Smooth muscle cell (in vitro differentiated cells): ENCODE results near the gene ZNF334. TPM values are rescaled to one million over a fixed set of nuclear protein-coding genes. Genes with fewer than 3 reads are reported as not detected.

ENCODE experiments used
- DNase-seq: peaks from one replicate; lab custom pipeline; 2025; ENCODE audit not compliant: unreplicated experiment; lab: John Stamatoyannopoulos, UW
- H2AFZ ChIP-seq: fragments of 200-600 bp; sonication (generic); 2 replicates; pipeline ENCODE4 v1.6.0; 2016; ENCODE audit warnings: antibody characterized with exemption, low read depth, mild to moderate bottlenecking
- H3F3A ChIP-seq: fragments of 200-600 bp; sonication (generic); 2 replicates; pipeline ENCODE4 v1.6.0; 2017; ENCODE audit warnings: antibody characterized with exemption, low read depth
- H3K27ac ChIP-seq: fragments of 200-600 bp; sonication (generic); 2 replicates; pipeline ENCODE4 v1.5.1; 2016; ENCODE audit warnings: low read depth, mild to moderate bottlenecking
- H3K27me3 ChIP-seq: fragments of 200-600 bp; sonication (generic); 2 replicates; pipeline ENCODE4 v1.6.1; 2016; ENCODE audit warnings: low read depth, mild to moderate bottlenecking
- H3K36me3 ChIP-seq: fragments of 200-600 bp; sonication (generic); 2 replicates; pipeline ENCODE4 v1.5.1; 2016; ENCODE audit warnings: low read depth
- H3K4me1 ChIP-seq: fragments of 200-600 bp; sonication (generic); 2 replicates; pipeline ENCODE4 v1.5.1; 2016; ENCODE audit warnings: low read depth
- H3K4me2 ChIP-seq: fragments of 200-600 bp; sonication (generic); 2 replicates; pipeline ENCODE4 v1.6.0; 2016; ENCODE audit warnings: mild to moderate bottlenecking
- H3K4me3 ChIP-seq: fragments of 200-600 bp; sonication (generic); 2 replicates; pipeline ENCODE4 v1.5.1; 2016; ENCODE audit warnings: mild to moderate bottlenecking
- H3K79me2 ChIP-seq: fragments of 200-600 bp; sonication (generic); 2 replicates; pipeline ENCODE4 v1.6.0; 2016; ENCODE audit warnings: low read depth, mild to moderate bottlenecking
- H3K9ac ChIP-seq: fragments of 200-600 bp; sonication (generic); 2 replicates; pipeline ENCODE4 v1.6.0; 2016; ENCODE audit warnings: low read depth
- H3K9me3 ChIP-seq: fragments of 200-600 bp; sonication (generic); replicated peaks from 2 replicates; pipeline ENCODE4 v1.5.1; 2016; ENCODE audit warnings: low read depth
- H4K20me1 ChIP-seq: fragments of 200-600 bp; sonication (generic); 2 replicates; pipeline ENCODE4 v1.6.0; 2016; ENCODE audit warnings: low read depth
- CTCF ChIP-seq: fragments of 200-600 bp; sonication (generic); IDR thresholded peaks from 2 replicates; pipeline ENCODE4 v1.5.1; 2017; ENCODE audit warnings: borderline replicate concordance, mild to moderate bottlenecking, antibody characterized with exemption; ENCODE audit not compliant: insufficient read depth, poor library complexity, severe bottlenecking
- WGBS: methylation state at CpG from one replicate; pipeline ENCODE4 v1.1.7; 2016; ENCODE audit warnings: low lambda C conversion rate; 5-methylcytosine and 5-hydroxymethylcytosine counted together
- polyA plus RNA-seq: library from polyadenylated mRNA; unstranded; fragments of >200 nt; fragmentation: Nextera tagmentation; extraction: Ambion mirVana; gene quantifications from 2 replicates; pipeline ENCODE4 v1.2.1, GENCODE V29; 2016
- total RNA-seq: library from RNA; depleted of rRNA; stranded (reverse); fragments of >200 nt; gene quantifications from 2 replicates; pipeline ENCODE4 v1.2.3, GENCODE V29; 2014

The ZNF334 gene
- total and polyA plus RNA-seq, 2 experiments from 2014 or later, result 3.7 to 10.3 TPM

DNA sequence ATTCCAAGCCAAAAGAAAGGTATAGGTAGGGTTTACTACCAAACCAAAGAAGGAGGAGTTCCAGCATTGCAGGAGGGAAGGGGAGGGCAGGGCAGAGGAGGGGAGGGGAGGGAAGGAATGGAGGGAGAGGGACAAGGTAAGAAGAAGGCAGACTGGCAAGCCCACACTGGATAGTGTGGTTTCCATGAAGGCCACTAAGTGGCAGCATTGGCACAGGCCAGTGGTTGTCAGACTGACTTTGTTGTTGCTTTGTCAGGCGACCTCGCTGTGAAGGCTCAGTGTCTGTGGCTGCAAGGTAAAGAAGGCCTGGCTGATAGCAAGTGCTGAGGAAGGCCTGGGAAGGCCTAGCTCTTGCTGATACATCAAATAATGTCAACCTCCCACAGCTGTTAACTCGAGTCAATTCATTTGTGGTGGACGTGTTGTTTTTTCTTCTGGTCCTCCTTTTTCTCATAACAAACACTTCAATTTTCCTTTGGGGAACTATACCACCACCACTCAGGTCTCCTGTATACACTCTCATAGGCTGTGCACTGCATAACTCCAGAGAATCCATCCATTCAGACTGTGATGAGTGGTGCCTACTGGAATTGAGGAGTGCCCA, 7.7 kb upstream of the ZNF334 start:
- TF ChIP-seq CTCF, result peak; percentile 52
- no peaks in the 10 kb centered on the region for H4K20me1 ChIP-seq
- WGBS, result 21% methylated on average over 4 of the region's 4 CpGs
- H3K4me1 ChIP-seq, result no peaks in the 10 kb centered on the region
- H3K27ac ChIP-seq, result no peak overlapping the region
- peaks cover 28% of the 10 kb centered on the region for H3K27me3 ChIP-seq
- no peaks in the 10 kb centered on the region for H3F3A ChIP-seq
- H3K4me2 ChIP-seq, result no peak overlapping the region
- DNase-seq, result no peak
- H3K4me3 ChIP-seq, result no peak overlapping the region
- no peaks in the 10 kb centered on the region for H3K36me3 ChIP-seq
- H3K9me3 ChIP-seq, result no peaks in the 10 kb centered on the region
- no peak overlapping the region for H2AFZ ChIP-seq
- H3K9ac ChIP-seq, result no peak overlapping the region
- H3K79me2 ChIP-seq, result no peaks in the 10 kb centered on the region

- 75% methylated on average over 4 of the region's 4 CpGs for WGBS
- Histone ChIP-seq H3K79me2 (no peaks in the 10 kb centered on the region), H4K20me1 (no peaks in the 10 kb centered on the region), H3K4me3 (no peak overlapping the region), H3F3A (no peaks in the 10 kb centered on the region), H2AFZ (no peak overlapping the region), H3K4me2 (no peak overlapping the region), H3K9ac (no peak overlapping the region), H3K9me3 (no peaks in the 10 kb centered on the region), H3K4me1 (no peaks in the 10 kb centered on the region), H3K27ac (no peak overlapping the region), H3K27me3 (peaks cover 28% of the 10 kb centered on the region), H3K36me3 (no peaks in the 10 kb centered on the region)
- no peak for TF ChIP-seq CTCF
- no peak for DNase-seq
Observed at GRCh38 chr20:46520540-46520939, 7.2 kb upstream of the ZNF334 start.

DNA sequence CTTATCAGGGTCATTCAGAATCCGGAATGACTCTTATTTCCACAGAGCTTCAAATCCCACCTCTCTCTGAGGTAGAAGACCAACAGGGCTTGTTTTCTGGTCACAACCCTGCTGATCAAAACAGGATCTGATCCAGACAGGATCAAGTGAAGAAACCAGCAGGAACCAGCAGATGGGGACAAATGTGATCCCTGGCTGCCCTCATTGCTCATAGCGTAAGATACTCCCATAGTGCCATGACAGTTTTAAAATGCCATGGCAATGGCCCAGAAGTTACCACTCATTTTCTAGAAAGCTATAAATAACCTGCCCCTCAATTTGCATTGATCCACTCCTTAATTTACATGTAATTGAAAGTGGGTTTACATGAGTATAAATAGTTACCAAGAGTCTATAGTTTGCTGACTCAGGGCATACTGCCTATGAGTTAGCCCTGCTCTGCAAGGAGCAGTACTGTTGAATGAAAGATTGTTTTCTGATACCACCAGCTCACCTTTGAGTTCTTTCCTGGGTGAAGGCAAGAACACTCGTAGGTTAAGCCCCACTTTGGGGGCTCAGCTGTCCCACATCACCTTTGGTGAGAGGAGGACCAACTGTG, 6.2 kb upstream of the ZNF334 start:
- no peak for DNase-seq
- Histone ChIP-seq H4K20me1 (no peaks in the 10 kb centered on the region), H3K27me3 (peaks cover 29% of the 10 kb centered on the region), H3K9ac (no peak overlapping the region), H3K9me3 (no peaks in the 10 kb centered on the region), H2AFZ (no peak overlapping the region), H3K79me2 (no peaks in the 10 kb centered on the region), H3K27ac (no peak overlapping the region), H3K4me2 (no peak overlapping the region), H3K4me3 (no peak overlapping the region), H3F3A (no peaks in the 10 kb centered on the region), H3K36me3 (no peaks in the 10 kb centered on the region), H3K4me1 (no peaks in the 10 kb centered on the region)
- WGBS, result 72% methylated on average over 3 of the region's 3 CpGs
- TF ChIP-seq CTCF, result no peak

DNA sequence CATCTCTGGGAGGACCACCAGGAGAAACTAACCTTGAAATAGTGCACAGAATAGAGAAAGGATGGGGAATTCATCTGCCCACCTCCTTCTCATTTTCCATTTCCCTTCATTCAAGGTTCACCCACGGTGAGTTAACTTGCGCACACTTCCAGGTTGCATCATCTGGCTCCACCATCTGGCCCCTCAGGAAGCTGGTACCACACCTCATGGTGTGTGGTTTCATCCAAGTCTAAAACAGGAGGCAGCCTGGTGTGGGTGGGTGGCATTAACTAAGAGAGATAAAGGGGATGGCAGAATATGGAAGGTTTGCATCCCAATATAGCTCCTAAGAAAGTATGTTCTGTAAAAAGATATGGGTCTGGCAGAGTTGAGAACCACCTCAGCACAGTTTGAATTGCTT, 3.8 kb downstream of the ZNF334 start:
- WGBS, result 95% methylated on average over 2 of the region's 2 CpGs
- H3K9me3 ChIP-seq, result no peaks in the 10 kb centered on the region
- H3K9ac ChIP-seq, result no peak overlapping the region
- no peaks in the 10 kb centered on the region for H3F3A ChIP-seq
- no peaks in the 10 kb centered on the region for H4K20me1 ChIP-seq
- H3K79me2 ChIP-seq, result no peaks in the 10 kb centered on the region
- DNase-seq, result no peak
- H2AFZ ChIP-seq, result no peak overlapping the region
- H3K4me2 ChIP-seq, result no peak overlapping the region
- H3K4me3 ChIP-seq, result no peak overlapping the region
- H3K36me3 ChIP-seq, result peaks cover under 1% of the 10 kb centered on the region
- H3K27ac ChIP-seq, result no peak overlapping the region
- no peak for TF ChIP-seq CTCF
- no peaks in the 10 kb centered on the region for H3K27me3 ChIP-seq
- peaks cover 8% of the 10 kb centered on the region for H3K4me1 ChIP-seq
